ENCODE results near the gene OTOF. TPM values are rescaled to one million over a fixed set of nuclear protein-coding genes. Genes with fewer than 3 reads are reported as not detected.

The OTOF gene
- total and polyA plus RNA-seq, 9 of the 15 experiments (the other 6 are each of a cell fraction or from before 2014, with no cell fraction given) = 0.03 to 0.11 (median 0.06) TPM; not detected in 5

DNA sequence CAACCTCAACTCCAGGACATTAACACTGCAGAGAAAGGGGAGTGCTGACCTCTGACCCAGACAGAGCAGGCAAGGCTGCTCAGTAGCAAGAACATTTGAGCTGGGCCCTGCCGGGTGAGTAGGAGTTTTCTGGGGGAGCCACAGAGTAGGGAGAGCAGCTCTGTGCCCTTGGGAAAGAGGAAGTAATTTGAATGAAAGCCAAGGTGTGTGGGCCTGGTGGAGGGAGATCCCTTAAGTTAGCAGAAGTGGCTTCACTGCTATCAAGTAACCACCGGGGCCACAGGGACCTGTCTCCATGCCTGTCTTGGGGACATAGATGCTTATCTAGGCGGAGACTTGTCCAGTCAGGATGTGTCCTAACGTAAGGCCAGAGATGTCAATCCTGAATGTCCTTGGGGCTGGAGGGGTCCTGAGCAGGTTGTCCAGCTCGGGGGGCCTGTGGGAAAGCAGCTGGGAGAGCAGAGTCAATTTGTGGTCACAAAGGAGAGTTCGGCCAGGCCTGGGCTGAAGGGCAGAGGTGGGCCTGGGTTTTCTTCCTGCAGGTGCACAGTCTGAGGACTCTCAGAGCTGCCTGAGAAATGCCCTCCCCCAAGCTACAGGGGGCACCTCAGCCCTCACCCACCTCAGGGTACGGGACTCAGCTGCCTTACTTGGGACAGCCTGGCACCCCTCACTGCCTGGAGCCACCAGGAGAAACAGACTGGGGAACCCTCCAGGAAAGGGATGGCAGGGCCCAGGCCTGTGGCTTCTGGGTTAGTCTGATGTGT, 15.0 kb upstream of the OTOF start (continued):
- TF ChIP-seq, protein P1, sequence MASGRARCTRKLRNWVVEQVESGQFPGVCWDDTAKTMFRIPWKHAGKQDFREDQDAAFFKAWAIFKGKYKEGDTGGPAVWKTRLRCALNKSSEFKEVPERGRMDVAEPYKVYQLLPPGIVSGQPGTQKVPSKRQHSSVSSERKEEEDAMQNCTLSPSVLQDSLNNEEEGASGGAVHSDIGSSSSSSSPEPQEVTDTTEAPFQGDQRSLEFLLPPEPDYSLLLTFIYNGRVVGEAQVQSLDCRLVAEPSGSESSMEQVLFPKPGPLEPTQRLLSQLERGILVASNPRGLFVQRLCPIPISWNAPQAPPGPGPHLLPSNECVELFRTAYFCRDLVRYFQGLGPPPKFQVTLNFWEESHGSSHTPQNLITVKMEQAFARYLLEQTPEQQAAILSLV (tag; IDR thresholded peaks at IDR 0.05) = no peak
- TF ChIP-seq, protein P2, sequence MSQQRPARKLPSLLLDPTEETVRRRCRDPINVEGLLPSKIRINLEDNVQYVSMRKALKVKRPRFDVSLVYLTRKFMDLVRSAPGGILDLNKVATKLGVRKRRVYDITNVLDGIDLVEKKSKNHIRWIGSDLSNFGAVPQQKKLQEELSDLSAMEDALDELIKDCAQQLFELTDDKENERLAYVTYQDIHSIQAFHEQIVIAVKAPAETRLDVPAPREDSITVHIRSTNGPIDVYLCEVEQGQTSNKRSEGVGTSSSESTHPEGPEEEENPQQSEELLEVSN (IDR thresholded peaks at IDR 0.05; ENCODE audit: borderline replicate concordance in 1 of 2, extremely low read depth in 1 of 2, insufficient read depth in 1 of 2, insufficient read length in 1 of 2, low read depth in 1 of 2, low read length in 1 of 2, poor library complexity in 1 of 2, severe bottlenecking in 1 of 2) = no peak
- no peak for TF ChIP-seq ZNF282 (CRISPR knock-in tag; IDR thresholded peaks at IDR 0.05)
- TF ChIP-seq, protein P3, sequence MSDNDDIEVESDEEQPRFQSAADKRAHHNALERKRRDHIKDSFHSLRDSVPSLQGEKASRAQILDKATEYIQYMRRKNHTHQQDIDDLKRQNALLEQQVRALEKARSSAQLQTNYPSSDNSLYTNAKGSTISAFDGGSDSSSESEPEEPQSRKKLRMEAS (CRISPR knock-in tag; IDR thresholded peaks at IDR 0.05) = peak; percentile 39; the same call in 1 of the 2 replicates
- TF ChIP-seq COPS2 (conservative IDR thresholded peaks at IDR 0.05) = no peak

DNA sequence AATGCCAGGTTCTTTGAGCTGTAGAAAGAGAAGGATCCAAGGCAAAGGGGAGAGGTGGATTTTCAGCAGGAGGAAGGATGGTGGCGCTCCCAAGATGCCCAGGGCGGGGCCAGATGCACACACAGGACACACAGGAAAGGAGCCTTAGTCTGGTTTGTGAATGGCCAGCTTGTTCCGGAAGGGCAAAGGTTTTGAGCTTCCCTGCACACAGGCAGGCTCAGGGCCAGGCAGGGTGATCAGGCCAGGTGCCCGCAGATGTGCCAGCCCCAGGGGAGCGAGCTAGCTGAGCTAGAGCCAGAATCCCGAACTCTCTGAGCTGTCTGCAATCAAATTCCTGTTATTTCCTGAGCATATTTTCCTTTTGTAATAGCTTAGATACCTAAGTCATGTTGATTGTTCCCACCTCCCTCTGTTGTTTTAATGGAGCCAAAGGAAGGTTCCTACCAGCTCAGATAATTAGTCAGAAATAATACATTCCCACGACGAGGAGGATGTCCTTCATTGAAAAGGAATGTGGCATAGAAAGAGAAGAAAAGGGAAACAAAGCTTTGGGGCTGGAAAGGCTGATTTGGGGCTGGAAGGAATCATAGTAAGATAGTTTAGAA, 13.7 kb upstream of the OTOF start:
- no peak overlapping the region for H3K4me3 ChIP-seq
- no peak overlapping the region for H3K9ac ChIP-seq (ENCODE audit: insufficient read depth in 1 of 2, low read depth in 2 of 2, low read length in 2 of 2)
- H3K36me3 ChIP-seq (ENCODE audit: control insufficient read depth, insufficient read depth, low read length) = no peaks in the 10 kb centered on the region
- TF ChIP-seq ZNF217 (CRISPR knock-in tag; IDR thresholded peaks at IDR 0.05) = no peak
- H2AFZ ChIP-seq (ENCODE audit: low read depth, low read length) = no peak overlapping the region
- H4K20me1 ChIP-seq (replicated peaks; ENCODE audit: control insufficient read depth, insufficient read depth, low read length) = no peaks in the 10 kb centered on the region
- intact Hi-C loops (cut with micrococcal nuclease) = no loop called here
- FAIRE-seq = no peak
- H3K79me2 ChIP-seq (ENCODE audit: control insufficient read depth, insufficient read depth, low read length) = no peaks in the 10 kb centered on the region
- H3K9me3 ChIP-seq (replicated peaks; ENCODE audit: control insufficient read depth, insufficient read depth, low read depth, low read length) = no peaks in the 10 kb centered on the region
- no peak overlapping the region for H3K27ac ChIP-seq (ENCODE audit: extremely low read depth, low read depth, low read length)
- no peak overlapping the region for H3K4me2 ChIP-seq (ENCODE audit: insufficient read depth, low read length)
- BruUV-seq (replicated peaks) = no TSS peak
- peaks cover 2 to 24% of the 10 kb centered on the region in 2 experiments; a peak in 3 of 5 replicates for H3K27me3 ChIP-seq (ENCODE audit: control insufficient read depth in 2 of 2, insufficient read depth in 2 of 2, low read length in 2 of 2)
- ChIA-PET CTCF (ENCODE audit: low intra/inter-chr PET ratio) (no interaction called here), POLR2A (interaction anchor here (0.6 to 1.2 kb wide), 2 partner anchors 11 to 349 kb away, joined by 4 read pairs; no protein-coding TSS in a partner anchor)
- in situ Hi-C loops (cut with MboI) = no loop called here
- ATAC-seq = no peak
- DNase-seq (ENCODE audit: extremely low read depth in 1 of 4, low spot score in 3 of 4) = no peak
- no peaks in the 10 kb centered on the region for H3K9me1 ChIP-seq (ENCODE audit: control insufficient read depth, insufficient read depth, low read length)
- peaks cover 17 to 27% of the 10 kb centered on the region in 2 experiments for H3K4me1 ChIP-seq (replicated peaks in 1 of 2; ENCODE audit: control insufficient read depth in 2 of 2, insufficient read depth in 2 of 2, low read length in 2 of 2)
- WGBS (ENCODE audit: insufficient coverage, low coverage, missing lambda C conversion rate) = 57% methylated on average over 8 of the region's 8 CpGs
